Liver (tissue), 9 donors: ENCODE measurements around the gene ZNF577. TPM values are rescaled to one million over a fixed set of nuclear protein-coding genes. Genes with fewer than 3 reads are reported as not detected.
A peak's percentile ranks its signal among the peaks of the same experiment; 100 is the strongest.

Source experiments
- DNase-seq: peaks from one replicate; pipeline ENCODE4 v3.0.0-alpha.2; 2017; ENCODE audit warnings: low spot score
- H3K27ac ChIP-seq, 2 donors: one replicate each; pipeline ENCODE4 v1.7.0; 2013; ENCODE audit warnings: inconsistent platforms in 2 of 2, low read length in 2 of 2, control low read depth in 1 of 2, low read depth in 1 of 2, mild to moderate bottlenecking in 1 of 2
- H3K27me3 ChIP-seq, 4 donors: one replicate each; pipeline versions ENCODE4 v1.6.1 to v1.7.0; 2013; ENCODE audit warnings: low read length in 3 of 4, inconsistent platforms in 1 of 4, mild to moderate bottlenecking in 1 of 4, moderate library complexity in 1 of 4; ENCODE audit not compliant: control insufficient read depth in 4 of 4, insufficient read depth in 4 of 4
- H3K36me3 ChIP-seq, 4 donors: one replicate each; pipeline versions ENCODE4 v1.6.1 to v1.7.0; 2013; ENCODE audit warnings: low read length in 3 of 4, mild to moderate bottlenecking in 3 of 4, low read depth in 1 of 4, moderate library complexity in 1 of 4; ENCODE audit not compliant: control insufficient read depth in 4 of 4, insufficient read depth in 3 of 4
- H3K4me1 ChIP-seq, 4 donors: one replicate each; pipeline versions ENCODE4 v1.6.1 to v1.7.0; 2013; ENCODE audit warnings: low read length in 3 of 4, mild to moderate bottlenecking in 3 of 4, moderate library complexity in 1 of 4; ENCODE audit not compliant: control insufficient read depth in 4 of 4, insufficient read depth in 4 of 4
- H3K4me3 ChIP-seq, 3 donors: one replicate each; pipeline versions ENCODE4 v1.6.1 to v1.7.0; 2013; ENCODE audit warnings: low read length in 3 of 3, control low read depth in 1 of 3, low read depth in 1 of 3, mild to moderate bottlenecking in 1 of 3
- H3K9ac ChIP-seq, 2 donors: one replicate each; pipeline ENCODE4 v1.7.0; 2013; ENCODE audit warnings: low read length in 2 of 2, mild to moderate bottlenecking in 2 of 2, moderate library complexity in 2 of 2, control low read depth in 1 of 2, low read depth in 1 of 2
- H3K9me3 ChIP-seq, 4 donors: one replicate each; pipeline versions ENCODE4 v1.6.1 to v1.7.0; 2013; ENCODE audit warnings: low read length in 3 of 4; ENCODE audit not compliant: control insufficient read depth in 4 of 4
- EGR1 ChIP-seq, 2 donors: IDR thresholded peaks; 2 replicates each; pipeline ENCODE4 v1.6.1; 2016 to 2018; ENCODE audit warnings: antibody characterized with exemption in 2 of 2, low read depth in 2 of 2
- FOXA1 ChIP-seq: IDR thresholded peaks from 2 replicates; pipeline ENCODE4 v1.6.1; 2016; ENCODE audit warnings: antibody characterized with exemption
- FOXA2 ChIP-seq: IDR thresholded peaks from 2 replicates; pipeline ENCODE4 v1.6.1; 2016; ENCODE audit warnings: antibody characterized with exemption
- GABPA ChIP-seq, 2 donors: IDR thresholded peaks in 1 of 2; conservative IDR thresholded peaks in 1 of 2; 2 replicates each; pipeline ENCODE4 v1.6.1; 2016; ENCODE audit warnings: antibody characterized with exemption in 2 of 2, mild to moderate bottlenecking in 1 of 2, moderate library complexity in 1 of 2
- HNF4A ChIP-seq, 2 donors: conservative IDR thresholded peaks; 2 replicates each; pipeline ENCODE4 v1.6.1; 2016; ENCODE audit warnings: antibody characterized with exemption in 2 of 2, mild to moderate bottlenecking in 2 of 2
- HNF4G ChIP-seq: IDR thresholded peaks from 2 replicates; pipeline ENCODE4 v1.6.1; 2016; ENCODE audit warnings: antibody characterized with exemption
- JUND ChIP-seq, 2 donors: IDR thresholded peaks; 2 replicates each; pipeline ENCODE4 v1.6.1; 2016; ENCODE audit warnings: antibody characterized with exemption in 2 of 2
- MAX ChIP-seq: IDR thresholded peaks from 2 replicates; pipeline ENCODE4 v1.6.1; 2016; ENCODE audit warnings: antibody characterized with exemption
- NR2F2 ChIP-seq: IDR thresholded peaks from 2 replicates; pipeline ENCODE4 v1.6.1; 2016; ENCODE audit warnings: antibody characterized with exemption
- RAD21 ChIP-seq, 2 donors: IDR thresholded peaks; 2 replicates each; pipeline ENCODE4 v1.6.1; 2016; ENCODE audit warnings: antibody characterized with exemption in 2 of 2, mild to moderate bottlenecking in 2 of 2
- REST ChIP-seq: IDR thresholded peaks from 2 replicates; pipeline ENCODE4 v1.6.1; 2016; ENCODE audit warnings: antibody characterized with exemption, mild to moderate bottlenecking
- SP1 ChIP-seq: IDR thresholded peaks from 2 replicates; pipeline ENCODE4 v1.6.1; 2018; ENCODE audit warnings: antibody characterized with exemption, mild to moderate bottlenecking
- TAF1 ChIP-seq: conservative IDR thresholded peaks from 2 replicates; pipeline ENCODE4 v1.6.1; 2016; ENCODE audit warnings: antibody characterized with exemption, mild to moderate bottlenecking
- YY1 ChIP-seq: IDR thresholded peaks from 2 replicates; pipeline ENCODE4 v1.6.1; 2016; ENCODE audit warnings: antibody characterized with exemption, mild to moderate bottlenecking
- ZBTB33 ChIP-seq: IDR thresholded peaks from 2 replicates; pipeline ENCODE4 v1.6.1; 2016; ENCODE audit warnings: antibody characterized with exemption
- WGBS: extraction: QIAGEN DNeasy Blood & Tissue Kit; methylation state at CpG from one replicate; pipeline ENCODE4 v1.1.7; 2013; 5-methylcytosine and 5-hydroxymethylcytosine counted together
- polyA plus RNA-seq, 2 donors: library from polyadenylated mRNA; stranded (reverse) in 1 of 2; unstranded in 1 of 2; fragments of 200-250 nt in 1 of 2; fragments of >200 nt in 1 of 2; fragmentation: Nextera tagmentation in 1 of 2; extraction: Ambion mirVana in 1 of 2; gene quantifications; one replicate each; pipeline versions ENCODE4 v1.2.1 to v1.2.3, GENCODE V29; 2013 to 2015
- total RNA-seq, 2 donors: library from RNA; depleted of rRNA; stranded (reverse); fragments of >200 nt; gene quantifications; one replicate each; pipeline ENCODE4 v1.2.3, GENCODE V29; 2014
- donor health status: healthy.
- donor health status: healthy.
- donor health status: healthy.
- donor health status: healthy.
- donor health status: healthy.

Gene ZNF577
- total and polyA plus RNA-seq, 4 donors: 2.0 to 5.4 (median 2.8) TPM

GRCh38 chr19:51926426-51926783 lies 38.7 kb upstream of the ZNF577 start:
- Histone ChIP-seq H3K27ac (peak overlapping the region; percentile 90 to 97), H3K27me3 (no peaks in the 10 kb centered on the region), H3K4me1 (peaks cover 3 to 10% (median 5%) of the 10 kb centered on the region in 4 donors), H3K9ac (no peak overlapping the region), H3K4me3 (peak overlapping the region; percentile 68 to 95 (median 78)), H3K36me3 (peaks cover 0 to 17% (median 14%) of the 10 kb centered on the region in 4 donors), H3K9me3 (peaks cover 18 to 33% (median 27%) of the 10 kb centered on the region in 4 donors)
- no peak for DNase-seq
- TF ChIP-seq SP1 (no peak), RAD21 (IDR thresholded peaks at IDR 0.05) (no peak), GABPA (IDR thresholded peaks at IDR 0.05 in 1 of 2, conservative IDR thresholded peaks at IDR 0.05 in 1 of 2) (no peak), HNF4G (no peak), HNF4A (conservative IDR thresholded peaks at IDR 0.05) (no peak), YY1 (no peak), JUND (IDR thresholded peaks at IDR 0.05) (no peak), FOXA1 (no peak), ZBTB33 (no peak), TAF1 (no peak), EGR1 (IDR thresholded peaks at IDR 0.05; ENCODE audit: low read depth in 2 of 2) (no peak), FOXA2 (no peak)
- 28% methylated on average over 11 of the region's 11 CpGs for WGBS

GRCh38 chr19:51921949-51922348 lies 34.2 kb upstream of the ZNF577 start:
- peaks cover 37 to 57% (median 48%) of the 10 kb centered on the region in 4 donors for H3K9me3 ChIP-seq
- WGBS: 90% methylated on average over 8 of the region's 8 CpGs

More at GRCh38 chr19:51921949-51922348, 34.2 kb upstream of the ZNF577 start:
- peak overlapping the region in 2 of 3 donors; percentile 30 to 43 for H3K4me3 ChIP-seq
- peaks cover 0 to 3% (median 0%) of the 10 kb centered on the region in 4 donors for H3K4me1 ChIP-seq
- no peak for DNase-seq
- H3K27ac ChIP-seq: no peak overlapping the region
- no peaks in the 10 kb centered on the region for H3K27me3 ChIP-seq
- H3K9ac ChIP-seq: no peak overlapping the region
- no peaks in the 10 kb centered on the region for H3K36me3 ChIP-seq
- TF ChIP-seq HNF4G: no peak
- no peak for TF ChIP-seq FOXA2
- no peak for TF ChIP-seq FOXA1
- no peak for TF ChIP-seq RAD21 (IDR thresholded peaks at IDR 0.05)
- no peak for TF ChIP-seq NR2F2
- no peak for TF ChIP-seq SP1
- TF ChIP-seq TAF1: no peak
- no peak for TF ChIP-seq MAX
- no peak for TF ChIP-seq GABPA (IDR thresholded peaks at IDR 0.05 in 1 of 2, conservative IDR thresholded peaks at IDR 0.05 in 1 of 2)
- no peak for TF ChIP-seq ZBTB33
- no peak for TF ChIP-seq REST
